ENCODE data around the gene MTR.

Gene MTR

GRCh38 chr1:236785477-236785876 lies 9.6 kb upstream of the MTR start:
- no peak for DNase-seq

DNA sequence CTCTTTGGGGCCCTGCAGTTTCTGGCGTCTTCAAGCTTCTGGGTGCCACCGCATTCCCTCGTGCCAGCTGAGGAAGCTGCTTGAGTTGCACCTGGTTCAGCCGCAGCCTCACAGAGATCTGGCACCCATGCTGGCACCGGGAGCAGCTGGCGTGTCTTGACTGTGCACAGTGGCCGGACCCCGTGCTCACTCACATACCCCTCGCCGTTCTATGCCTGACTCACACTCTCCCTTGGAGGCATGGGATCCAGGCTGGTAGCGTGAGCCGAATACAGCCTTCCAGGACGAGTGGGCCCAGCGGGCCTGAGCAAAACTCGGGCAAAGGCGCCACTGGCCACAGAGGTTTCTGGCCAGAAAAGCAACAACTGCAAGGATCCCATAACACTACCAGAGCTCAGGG lies 8.6 kb upstream of the MTR start:
- DNase-seq, result no peak

- no peak for DNase-seq
Measured at GRCh38 chr1:236794585-236795034, 482 bp upstream of the MTR start.

DNA sequence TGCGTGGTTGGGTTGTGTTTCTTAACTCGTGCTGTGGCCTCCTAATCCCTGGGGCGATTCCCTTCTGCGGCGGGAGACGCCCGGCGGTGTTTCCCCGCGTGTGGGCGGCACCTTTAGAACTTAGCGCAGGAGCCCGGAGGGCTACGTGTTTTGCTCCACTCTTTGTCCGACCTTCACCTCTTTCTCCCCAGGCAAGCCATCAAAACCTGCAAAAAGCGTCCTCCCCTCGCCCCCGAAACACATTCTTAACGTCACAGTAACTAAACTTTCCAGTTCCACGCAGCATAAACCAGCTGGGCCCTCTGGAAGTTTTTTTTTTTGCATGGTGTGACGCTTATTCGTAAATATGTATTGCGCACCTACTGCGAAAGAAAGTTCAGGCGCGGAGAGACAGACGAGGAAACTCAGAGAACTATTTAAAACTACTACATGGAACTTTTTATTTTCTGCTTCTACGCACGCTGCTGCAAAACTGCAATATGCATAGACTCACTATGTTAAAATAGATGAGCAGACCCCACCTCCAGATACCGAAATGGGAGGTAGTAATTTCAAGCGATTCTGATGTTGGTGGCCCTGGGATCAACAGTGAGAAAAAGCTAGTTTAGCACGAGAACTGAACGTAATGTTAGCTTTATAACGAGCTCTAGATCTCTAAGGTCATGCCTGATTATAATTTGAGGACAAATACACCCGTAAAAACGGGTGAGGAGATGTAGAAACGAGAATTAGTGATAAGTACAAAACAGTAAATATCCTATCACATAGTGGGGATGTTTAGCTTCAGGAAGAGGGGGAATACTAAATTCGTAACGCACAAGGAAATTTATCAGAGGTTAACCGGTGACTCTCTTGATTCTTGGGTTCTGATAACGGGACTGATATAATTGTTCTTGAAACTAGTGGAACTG lies 920 bp downstream of the MTR start:
- DNase-seq, result no peak

DNA sequence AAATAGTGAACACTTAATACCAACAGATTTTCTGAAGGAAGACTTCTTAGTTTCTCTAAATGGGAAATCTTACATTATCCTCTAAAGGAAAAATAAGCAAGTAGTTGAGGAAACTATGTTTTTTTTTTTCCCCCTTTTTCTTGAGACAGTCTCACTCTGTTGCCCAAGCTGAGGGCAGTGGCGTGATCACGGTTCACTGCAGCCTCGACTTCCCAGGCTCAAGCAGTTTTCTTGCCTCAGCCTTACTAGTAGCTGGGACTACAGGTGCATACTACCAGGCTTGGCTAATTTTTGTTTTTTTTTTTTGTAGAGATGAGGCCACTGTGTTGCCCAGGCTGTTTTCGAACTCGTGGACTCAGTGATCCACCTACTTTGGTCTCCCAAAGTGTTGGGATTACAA lies 3.9 kb downstream of the MTR start:
- no peak for DNase-seq

DNA sequence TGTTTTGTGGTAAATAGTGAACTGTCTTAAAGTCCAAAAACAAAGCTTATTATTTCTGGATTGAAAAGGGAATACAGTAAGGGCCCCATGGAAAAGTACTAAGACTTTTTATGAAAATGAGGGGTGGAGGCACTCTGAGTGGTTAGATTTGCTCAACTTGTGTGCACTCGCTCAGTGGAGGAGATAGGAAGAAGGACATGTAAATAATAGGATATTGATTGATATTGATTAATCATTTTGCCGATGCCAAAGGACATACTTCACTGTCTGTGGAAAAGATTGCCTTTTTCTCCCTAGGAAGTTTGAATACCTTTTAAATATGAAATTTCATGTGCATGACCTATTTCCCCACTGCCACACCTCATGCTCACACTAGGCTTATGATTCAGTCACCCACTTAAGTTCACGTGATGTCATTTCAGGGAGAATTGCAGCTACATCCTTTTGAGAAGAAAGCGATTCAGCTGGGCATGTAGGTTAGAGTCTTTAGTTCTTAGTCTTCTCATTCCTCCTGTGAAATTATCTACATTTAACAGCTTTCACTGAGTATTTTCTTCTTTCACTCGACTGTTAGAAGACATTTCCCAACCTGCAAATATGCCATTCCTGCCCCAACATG lies 5.0 kb downstream of the MTR start:
- peak; percentile 17 for DNase-seq

DNA sequence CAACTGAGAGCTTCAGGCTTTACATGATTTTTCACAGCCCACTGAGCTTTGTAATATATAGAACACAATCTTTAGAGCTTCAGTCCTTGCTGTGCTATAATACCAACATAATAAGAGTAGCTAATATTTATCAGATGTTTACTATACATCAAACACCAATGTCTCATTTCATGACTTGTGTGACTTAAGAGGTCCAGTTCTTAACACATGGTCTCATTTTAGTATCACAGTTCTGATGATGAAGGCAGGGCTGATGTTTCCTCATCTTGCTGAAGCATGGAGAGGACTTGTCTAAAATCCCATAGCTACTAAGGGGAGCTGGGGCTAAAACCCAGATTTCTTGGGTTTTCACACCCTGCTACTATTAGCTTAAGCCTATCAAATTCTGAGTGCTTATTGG lies 5.5 kb downstream of the MTR start:
- no peak for DNase-seq

DNA sequence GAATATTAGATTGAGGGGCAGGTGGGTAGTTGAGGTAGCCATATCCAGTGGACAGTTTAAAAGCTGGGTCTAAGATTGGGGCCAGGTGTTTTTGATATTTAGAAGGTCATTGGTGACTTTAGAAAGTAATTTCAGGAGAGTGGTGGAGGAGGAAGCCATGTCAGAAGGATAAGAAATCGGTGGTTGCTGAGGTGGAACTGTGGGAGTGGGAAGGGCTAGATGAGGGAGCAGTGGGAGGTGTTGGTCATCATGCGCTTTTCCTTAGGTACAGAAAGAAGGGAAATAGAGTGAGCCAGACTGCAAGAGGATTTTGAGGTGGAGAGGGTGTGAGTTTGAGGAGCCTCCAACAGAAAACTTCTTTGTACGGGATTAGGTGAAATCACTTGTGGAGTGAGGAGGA lies 7.2 kb downstream of the MTR start:
- no peak for DNase-seq

- no peak for DNase-seq
Measured at GRCh38 chr1:236806634-236807033, 11.5 kb downstream of the MTR start.

- no peak for DNase-seq
Measured at GRCh38 chr1:236808005-236808404, 12.9 kb downstream of the MTR start.

DNA sequence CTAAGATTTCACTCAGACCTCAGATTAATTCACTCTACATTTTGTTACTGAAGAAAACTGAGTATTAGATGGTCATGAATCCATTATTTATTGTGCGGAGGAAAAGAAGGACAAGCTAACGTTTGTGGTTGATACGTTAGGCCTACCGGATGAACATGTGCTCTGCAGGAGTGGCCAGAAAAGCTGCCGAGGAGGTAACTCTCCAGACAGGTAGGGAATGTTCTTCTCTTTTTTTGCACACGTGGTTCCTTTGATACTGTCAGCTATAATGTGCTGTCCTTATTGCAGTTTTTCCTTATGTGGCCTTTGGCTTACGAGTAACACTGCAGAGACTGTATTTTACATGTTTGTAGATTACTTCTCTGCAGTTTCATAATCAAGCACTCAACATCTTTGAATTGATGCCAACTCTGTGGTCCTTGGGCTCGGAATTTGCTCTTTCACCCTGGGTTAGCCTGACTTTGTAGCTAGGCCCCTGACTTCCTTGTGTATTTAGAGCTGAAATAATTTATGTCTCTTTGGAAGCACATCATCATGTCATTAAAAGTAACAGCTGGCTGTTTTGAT lies 13.6 kb downstream of the MTR start:
- no peak for DNase-seq

GRCh38 chr1:236809148-236809547 lies 14.1 kb downstream of the MTR start:
- no peak for DNase-seq

GRCh38 chr1:236810018-236810417 lies 14.9 kb downstream of the MTR start:
- DNase-seq, result no peak

DNA sequence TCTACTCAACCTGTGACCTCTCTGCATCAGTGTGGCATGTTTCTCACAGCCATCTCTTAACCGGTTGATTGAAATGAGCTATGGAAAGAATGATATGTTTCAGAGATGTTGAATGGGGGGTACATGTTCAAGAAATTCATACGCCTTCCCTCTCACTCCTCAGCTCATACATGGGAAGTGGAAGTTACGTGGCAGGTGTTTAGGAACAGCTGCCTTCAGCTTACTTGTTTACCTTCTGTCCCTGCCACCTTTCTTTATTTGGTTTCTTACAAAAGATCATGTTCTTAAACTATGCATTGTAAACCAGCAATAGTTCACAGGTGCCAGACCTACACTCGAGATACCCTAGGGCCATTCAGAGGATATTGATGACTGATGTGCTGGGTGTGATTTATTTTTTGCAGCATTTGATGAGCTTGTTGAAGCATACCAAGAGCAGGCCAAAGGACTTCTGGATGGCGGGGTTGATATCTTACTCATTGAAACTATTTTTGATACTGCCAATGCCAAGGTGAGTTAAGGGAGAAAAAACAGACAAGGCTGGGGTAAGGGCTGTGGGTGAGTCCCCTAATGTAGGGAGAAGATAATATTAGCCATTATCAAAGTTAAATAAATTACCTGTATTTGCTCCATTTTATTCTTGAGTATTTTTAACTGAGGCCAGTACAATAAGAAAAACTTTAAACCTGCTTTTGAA lies 17.4 kb downstream of the MTR start:
- no peak for DNase-seq

DNA sequence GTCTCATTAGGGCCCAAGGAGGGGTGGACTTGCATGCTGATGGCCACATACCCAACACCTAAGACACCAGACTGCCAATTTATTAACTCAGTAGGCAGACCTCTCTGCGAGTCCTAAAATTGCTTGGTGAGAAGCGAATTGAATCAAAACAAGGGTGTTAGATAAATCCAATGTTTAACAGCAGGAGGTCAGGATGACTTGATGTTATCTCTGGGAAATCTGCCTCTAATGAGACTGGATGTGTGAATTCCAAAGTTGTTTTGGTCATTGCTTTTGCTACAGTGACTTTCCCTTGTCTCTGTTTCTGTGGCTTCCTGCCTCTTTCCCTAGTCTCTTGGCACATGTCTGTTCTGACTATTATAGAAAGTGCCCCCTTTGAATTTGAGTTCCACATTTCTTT lies 20.8 kb downstream of the MTR start:
- no peak for DNase-seq

- DNase-seq, result no peak
Measured at GRCh38 chr1:236819856-236820255, 24.8 kb downstream of the MTR start.

GRCh38 chr1:236821091-236821627 lies 26.1 kb downstream of the MTR start:
- no peak for DNase-seq

DNA sequence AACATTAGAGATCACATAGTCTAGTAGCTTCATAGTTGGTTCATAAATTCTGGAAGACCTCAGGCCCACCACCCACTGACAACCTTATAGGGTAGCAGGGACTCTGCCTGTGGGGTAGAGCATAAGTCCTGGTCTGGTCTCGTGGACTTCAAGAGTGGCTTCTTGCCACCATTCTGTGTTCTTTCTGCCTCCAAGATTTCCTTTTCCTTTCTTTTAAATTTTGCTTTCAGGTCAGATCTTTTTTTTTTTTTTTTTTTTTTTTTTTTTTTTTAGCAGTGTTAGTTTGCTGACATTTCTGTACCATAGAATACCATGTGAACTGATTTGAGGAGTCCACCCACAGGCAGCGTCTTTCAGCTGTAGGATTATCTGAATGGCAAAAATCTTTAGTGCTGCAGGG lies 28.5 kb downstream of the MTR start:
- DNase-seq, result no peak

GRCh38 chr1:236829085-236829484 lies 34.0 kb downstream of the MTR start:
- DNase-seq, result no peak

DNA sequence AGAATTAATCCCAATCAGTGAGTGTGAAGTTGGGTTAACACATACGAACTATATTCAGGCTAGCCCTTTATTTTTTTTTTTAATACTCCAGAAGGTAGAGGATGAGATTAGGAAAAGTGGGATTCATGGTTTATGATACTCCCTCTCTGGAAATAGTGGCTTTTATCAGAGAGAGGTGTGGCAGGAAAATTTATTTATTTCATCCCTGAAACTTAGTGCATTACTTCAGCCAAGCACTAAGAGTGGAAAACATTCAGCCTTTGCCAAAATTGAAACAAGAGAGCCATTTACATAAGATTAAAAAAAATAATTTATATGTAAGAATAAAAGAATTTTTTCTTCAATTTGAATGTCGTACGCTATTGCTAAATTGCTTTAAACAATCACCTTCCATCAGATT lies 35.0 kb downstream of the MTR start:
- no peak for DNase-seq

DNA sequence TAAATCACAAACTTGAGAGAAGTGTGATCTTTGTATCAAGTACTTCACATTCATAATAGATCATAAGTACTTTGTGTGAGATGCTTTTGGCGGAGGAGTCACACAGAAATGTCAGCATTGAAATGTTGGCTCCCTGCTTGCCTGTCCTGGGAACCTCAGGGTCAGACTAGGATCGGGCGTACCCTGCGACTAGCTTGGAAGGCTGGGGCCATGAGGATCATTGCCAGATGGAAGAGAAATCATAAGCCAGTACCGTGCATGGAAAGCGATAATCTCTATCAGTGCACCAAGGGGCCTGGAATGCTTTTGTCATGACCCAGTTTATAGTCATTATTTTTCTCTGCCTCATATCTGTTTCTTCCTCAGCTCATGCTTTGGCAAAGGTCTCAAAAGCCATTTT lies 35.5 kb downstream of the MTR start:
- DNase-seq, result no peak

- no peak for DNase-seq
Measured at GRCh38 chr1:236833575-236833974, 38.5 kb downstream of the MTR start.

GRCh38 chr1:236834876-236835275 lies 39.8 kb downstream of the MTR start:
- no peak for DNase-seq

Measured in NK-92 treated with Interleukin-12 subunit alpha and Interleukin-12 subunit beta, amount 100 ng/mL, for 24 hours (cell line).